Prostate gland (tissue), 2 donors: Measurements from ENCODE around the gene CSNK2B.

Source experiments
- POLR2A ChIP-seq: fragments of 450-650 bp; IDR thresholded peaks from one replicate; pipeline ENCODE4 v1.6.1; 2016; ENCODE audit warnings: antibody characterized with exemption, mild to moderate bottlenecking
- POLR2AphosphoS5 ChIP-seq: sonication (generic); formaldehyde crosslinking; IDR thresholded peaks from one replicate; pipeline ENCODE4 v1.6.1; 2017; ENCODE audit warnings: antibody characterized with exemption
- TF ChIP-seq, protein P1 (sequence below), 4 experiments: fragments of 200-600 bp in 2 of 4; fragments of 450-650 bp in 2 of 4; sonication (generic) in 2 of 4; IDR thresholded peaks; 1 replicate in 3 of 4; 2 replicates in 1 of 4; pipeline ENCODE4 v1.5.1; 2016 to 2019; ENCODE audit warnings: antibody characterized with exemption in 4 of 4, mild to moderate bottlenecking in 2 of 4, moderate library complexity in 2 of 4

DNA sequence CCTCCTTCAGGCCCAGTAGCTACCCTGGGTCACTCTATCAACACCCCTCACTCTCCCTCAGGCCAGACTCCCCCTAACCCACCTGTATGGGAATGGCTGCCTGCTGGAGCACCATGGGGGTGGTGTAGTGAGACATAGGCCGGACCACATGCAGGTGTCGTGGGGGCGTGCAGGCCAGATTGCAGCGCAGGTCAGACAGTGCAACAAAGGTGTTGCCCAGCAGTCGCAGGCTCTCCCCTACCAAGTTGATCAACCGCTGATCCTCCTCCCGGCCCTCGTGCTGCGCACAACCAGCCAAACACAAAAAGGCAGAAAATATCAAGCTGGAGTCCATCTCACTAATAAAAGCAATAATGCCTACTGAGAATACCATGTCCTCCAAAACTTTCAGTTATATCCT lies 20.6 kb upstream of the CSNK2B start:
- no peak for TF ChIP-seq POLR2AphosphoS5
- no peak for TF ChIP-seq POLR2A
- TF ChIP-seq, protein P1, sequence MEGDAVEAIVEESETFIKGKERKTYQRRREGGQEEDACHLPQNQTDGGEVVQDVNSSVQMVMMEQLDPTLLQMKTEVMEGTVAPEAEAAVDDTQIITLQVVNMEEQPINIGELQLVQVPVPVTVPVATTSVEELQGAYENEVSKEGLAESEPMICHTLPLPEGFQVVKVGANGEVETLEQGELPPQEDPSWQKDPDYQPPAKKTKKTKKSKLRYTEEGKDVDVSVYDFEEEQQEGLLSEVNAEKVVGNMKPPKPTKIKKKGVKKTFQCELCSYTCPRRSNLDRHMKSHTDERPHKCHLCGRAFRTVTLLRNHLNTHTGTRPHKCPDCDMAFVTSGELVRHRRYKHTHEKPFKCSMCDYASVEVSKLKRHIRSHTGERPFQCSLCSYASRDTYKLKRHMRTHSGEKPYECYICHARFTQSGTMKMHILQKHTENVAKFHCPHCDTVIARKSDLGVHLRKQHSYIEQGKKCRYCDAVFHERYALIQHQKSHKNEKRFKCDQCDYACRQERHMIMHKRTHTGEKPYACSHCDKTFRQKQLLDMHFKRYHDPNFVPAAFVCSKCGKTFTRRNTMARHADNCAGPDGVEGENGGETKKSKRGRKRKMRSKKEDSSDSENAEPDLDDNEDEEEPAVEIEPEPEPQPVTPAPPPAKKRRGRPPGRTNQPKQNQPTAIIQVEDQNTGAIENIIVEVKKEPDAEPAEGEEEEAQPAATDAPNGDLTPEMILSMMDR (IDR thresholded peaks at IDR 0.05): no peak
